Measurements from ENCODE around the gene ESYT2. TPM values are rescaled to one million over a fixed set of nuclear protein-coding genes. Genes with fewer than 3 reads are reported as not detected.

Gene ESYT2
- total RNA-seq, 1 donor from 2014 or later = 102 TPM

DNA sequence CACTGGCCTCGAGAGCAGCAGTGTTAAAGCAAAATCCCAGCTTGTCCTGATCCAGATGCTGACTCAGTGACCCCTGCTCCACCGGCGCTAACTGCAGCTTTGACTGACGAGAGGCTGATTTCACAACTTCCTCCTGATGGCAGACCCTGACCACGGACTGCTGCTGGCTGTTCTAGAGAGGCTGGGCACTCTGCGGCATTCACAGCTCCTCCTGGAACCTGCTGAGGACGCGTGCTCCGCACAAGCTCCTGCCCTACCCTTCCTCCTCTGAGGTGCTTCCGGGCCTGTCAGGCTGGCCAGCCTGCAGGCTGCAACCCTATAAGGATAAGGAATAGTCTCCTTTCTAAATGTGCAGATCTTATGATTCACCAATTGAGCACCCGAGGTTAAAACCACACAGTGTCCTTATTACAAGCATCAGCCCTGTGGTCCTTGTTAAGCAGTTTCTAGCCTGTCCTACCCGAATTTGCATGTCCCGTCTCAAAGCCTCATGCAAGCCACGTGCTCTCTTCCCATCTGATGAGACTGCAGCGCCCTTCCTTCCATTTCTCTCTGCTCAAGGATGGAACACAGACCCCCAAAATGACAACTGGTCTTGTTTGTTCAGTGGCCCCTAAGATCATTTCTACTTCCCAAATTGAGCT is 89.2 kb downstream of the ESYT2 start:
- H3K4me1 ChIP-seq = no peaks in the 10 kb centered on the region
- H3K4me3 ChIP-seq = no peak overlapping the region
- DNase-seq (ENCODE audit: low spot score in 2 of 2) = peak in 1 of 2 donors; percentile 17
- no peak overlapping the region for H3K27ac ChIP-seq
- H3K36me3 ChIP-seq = peaks cover 80 to 97% of the 10 kb centered on the region in 2 donors
- TF ChIP-seq, protein P1, sequence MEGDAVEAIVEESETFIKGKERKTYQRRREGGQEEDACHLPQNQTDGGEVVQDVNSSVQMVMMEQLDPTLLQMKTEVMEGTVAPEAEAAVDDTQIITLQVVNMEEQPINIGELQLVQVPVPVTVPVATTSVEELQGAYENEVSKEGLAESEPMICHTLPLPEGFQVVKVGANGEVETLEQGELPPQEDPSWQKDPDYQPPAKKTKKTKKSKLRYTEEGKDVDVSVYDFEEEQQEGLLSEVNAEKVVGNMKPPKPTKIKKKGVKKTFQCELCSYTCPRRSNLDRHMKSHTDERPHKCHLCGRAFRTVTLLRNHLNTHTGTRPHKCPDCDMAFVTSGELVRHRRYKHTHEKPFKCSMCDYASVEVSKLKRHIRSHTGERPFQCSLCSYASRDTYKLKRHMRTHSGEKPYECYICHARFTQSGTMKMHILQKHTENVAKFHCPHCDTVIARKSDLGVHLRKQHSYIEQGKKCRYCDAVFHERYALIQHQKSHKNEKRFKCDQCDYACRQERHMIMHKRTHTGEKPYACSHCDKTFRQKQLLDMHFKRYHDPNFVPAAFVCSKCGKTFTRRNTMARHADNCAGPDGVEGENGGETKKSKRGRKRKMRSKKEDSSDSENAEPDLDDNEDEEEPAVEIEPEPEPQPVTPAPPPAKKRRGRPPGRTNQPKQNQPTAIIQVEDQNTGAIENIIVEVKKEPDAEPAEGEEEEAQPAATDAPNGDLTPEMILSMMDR (IDR thresholded peaks at IDR 0.05) = no peak
- intact Hi-C loops (cut with DNase I) = no loop called here
- no peaks in the 10 kb centered on the region for H3K9me3 ChIP-seq
- H3K27me3 ChIP-seq = no peaks in the 10 kb centered on the region

DNA sequence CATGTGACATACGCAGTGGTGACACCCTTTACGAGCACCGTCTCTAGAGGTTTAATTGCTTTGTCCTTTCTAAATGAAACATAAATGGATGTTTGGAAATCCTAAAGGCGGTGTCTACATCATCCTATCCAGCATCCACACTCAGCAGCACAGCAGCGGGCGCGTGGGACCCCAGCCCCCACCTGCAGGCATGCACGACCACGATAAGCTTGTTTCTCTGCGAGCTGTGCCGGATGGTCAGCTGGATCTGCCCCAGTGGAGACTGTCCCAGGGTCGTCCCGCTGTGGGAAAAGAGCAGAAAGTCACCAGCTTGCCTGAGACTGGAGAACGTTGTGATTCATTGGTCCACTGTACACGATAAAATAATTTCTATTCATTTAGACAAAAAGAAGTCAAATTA is 90.5 kb downstream of the ESYT2 start:
- DNase-seq (ENCODE audit: low spot score in 2 of 2) = no peak
- no peaks in the 10 kb centered on the region for H3K4me1 ChIP-seq
- intact Hi-C loops (cut with DNase I) = no loop called here
- H3K4me3 ChIP-seq = no peak overlapping the region
- H3K9me3 ChIP-seq = no peaks in the 10 kb centered on the region
- H3K27me3 ChIP-seq = no peaks in the 10 kb centered on the region
- TF ChIP-seq, protein P1 (IDR thresholded peaks at IDR 0.05) = no peak
- peaks cover 88 to 97% of the 10 kb centered on the region in 2 donors for H3K36me3 ChIP-seq
- H3K27ac ChIP-seq = no peak overlapping the region

DNA sequence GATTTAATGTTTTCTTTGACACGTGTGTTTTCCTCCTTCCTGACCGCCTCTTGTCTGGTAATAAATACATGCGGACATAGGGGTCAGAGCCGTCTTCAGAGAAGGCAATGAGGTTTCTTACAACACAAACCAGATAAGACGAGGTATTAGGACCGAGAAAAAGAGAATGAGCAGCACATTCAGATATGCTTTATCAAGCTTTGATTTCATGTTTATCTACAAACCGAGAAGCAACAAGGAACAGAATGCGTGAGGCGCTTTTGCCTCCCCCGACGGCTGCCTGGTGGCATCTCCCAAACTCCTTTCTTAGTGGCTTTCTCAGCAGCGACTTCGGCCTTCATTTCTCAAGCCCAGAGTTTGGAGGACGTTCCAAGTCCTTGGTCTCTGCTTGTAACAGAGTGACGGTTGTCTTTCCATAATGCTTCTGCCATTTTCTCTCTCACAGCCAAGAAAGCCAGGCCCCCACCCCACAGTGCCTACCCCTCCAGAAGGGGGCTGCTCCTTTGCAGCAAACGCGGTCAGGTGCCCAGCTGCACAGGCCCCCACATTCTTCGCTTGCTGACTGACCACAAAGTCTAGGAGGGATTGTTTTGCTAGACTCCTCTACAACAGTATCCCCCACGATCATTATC is 92.1 kb downstream of the ESYT2 start:
- intact Hi-C loops (cut with DNase I) = no loop called here
- H3K27ac ChIP-seq = no peak overlapping the region
- TF ChIP-seq, protein P1 (IDR thresholded peaks at IDR 0.05) = no peak
- no peak overlapping the region for H3K4me3 ChIP-seq
- no peaks in the 10 kb centered on the region for H3K4me1 ChIP-seq
- no peaks in the 10 kb centered on the region for H3K9me3 ChIP-seq
- DNase-seq (ENCODE audit: low spot score in 2 of 2) = no peak
- H3K36me3 ChIP-seq = peaks cover 81 to 94% of the 10 kb centered on the region in 2 donors
- no peaks in the 10 kb centered on the region for H3K27me3 ChIP-seq

DNA sequence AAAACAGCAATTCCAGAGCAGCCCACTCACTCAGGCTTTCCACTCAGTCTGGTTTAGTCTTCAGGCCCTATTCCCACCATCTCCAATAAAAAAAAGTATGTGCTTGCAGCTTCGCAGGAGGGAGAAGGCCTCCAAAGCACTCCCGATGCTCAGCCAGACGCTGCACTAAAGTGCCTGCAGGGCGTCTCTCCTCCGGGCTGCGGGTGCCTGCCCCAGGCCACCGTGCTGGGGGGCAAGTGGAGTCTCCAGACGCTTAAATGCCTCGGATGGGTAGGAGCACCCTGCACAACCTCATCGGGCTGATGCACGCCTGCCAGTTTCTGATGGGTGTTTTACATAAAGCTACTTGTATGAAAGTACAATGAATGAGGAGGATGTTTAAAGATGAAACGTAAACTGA is 93.4 kb downstream of the ESYT2 start:
- Histone ChIP-seq H3K27me3 (no peaks in the 10 kb centered on the region), H3K4me1 (no peaks in the 10 kb centered on the region), H3K36me3 (peaks cover 71 to 91% of the 10 kb centered on the region in 2 donors), H3K9me3 (no peaks in the 10 kb centered on the region), H3K4me3 (no peak overlapping the region), H3K27ac (no peak overlapping the region)
- intact Hi-C loops (cut with DNase I) = no loop called here
- TF ChIP-seq, protein P1 (IDR thresholded peaks at IDR 0.05) = no peak
- no peak for DNase-seq (ENCODE audit: low spot score in 2 of 2)

DNA sequence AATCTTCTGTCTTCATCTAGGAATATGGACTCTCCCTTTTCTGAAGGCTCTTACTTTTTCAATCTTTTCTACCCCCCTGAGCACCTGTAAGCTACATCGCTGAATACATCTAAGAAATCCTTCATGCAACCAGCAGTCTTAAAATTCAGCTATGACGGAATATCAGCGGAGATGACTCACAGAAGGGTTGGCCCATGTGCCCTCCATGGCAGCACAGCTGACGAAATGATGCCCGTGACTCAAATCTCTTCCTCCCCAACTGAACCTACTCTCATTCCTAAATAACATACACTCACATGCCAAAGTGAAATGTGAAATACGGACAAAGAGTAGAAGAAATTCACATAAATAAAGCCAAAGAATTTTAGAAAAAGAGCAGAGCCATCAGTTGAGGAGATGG is 94.4 kb downstream of the ESYT2 start:
- Histone ChIP-seq H3K9me3 (no peaks in the 10 kb centered on the region), H3K4me1 (no peaks in the 10 kb centered on the region), H3K27ac (no peak overlapping the region), H3K4me3 (no peak overlapping the region), H3K27me3 (no peaks in the 10 kb centered on the region), H3K36me3 (peaks cover 67 to 91% of the 10 kb centered on the region in 2 donors)
- no peak for DNase-seq (ENCODE audit: low spot score in 2 of 2)
- TF ChIP-seq, protein P1 (IDR thresholded peaks at IDR 0.05) = no peak
- intact Hi-C loops (cut with DNase I) = no loop called here

All from ascending aorta (tissue), 2 donors.